ENCODE results near the gene CCDC195. TPM values are rescaled to one million over a fixed set of nuclear protein-coding genes. Genes with fewer than 3 reads are reported as not detected.

CCDC195 gene
- total RNA-seq, 2 experiments from 2014 or later, result not detected

GRCh38 chr2:224658780-224659405, 57.3 kb downstream of the CCDC195 start:
- Mint-ChIP-seq H3K27ac (no peak overlapping the region), H3K36me3 (ENCODE audit: low read depth) (peaks cover 3% of the 10 kb centered on the region), H3K4me3 (no peak overlapping the region), H3K4me1 (ENCODE audit: low read depth) (no peaks in the 10 kb centered on the region), H3K27me3 (ENCODE audit: low read depth) (no peaks in the 10 kb centered on the region), H3K9me3 (ENCODE audit: insufficient read depth) (peaks cover 4% of the 10 kb centered on the region)
- CTCF ChIA-PET, result no interaction called here
- no peak for DNase-seq
- no peak for ATAC-seq
- POLR2A ChIA-PET, result no interaction called here

- POLR2A ChIA-PET, result no interaction called here
- Mint-ChIP-seq H3K9me3 (ENCODE audit: insufficient read depth) (no peaks in the 10 kb centered on the region), H3K4me1 (ENCODE audit: low read depth) (no peaks in the 10 kb centered on the region), H3K4me3 (no peak overlapping the region), H3K36me3 (ENCODE audit: low read depth) (no peaks in the 10 kb centered on the region), H3K27me3 (ENCODE audit: low read depth) (peaks cover 2% of the 10 kb centered on the region), H3K27ac (no peak overlapping the region)
- CTCF ChIA-PET, result no interaction called here
- DNase-seq (no peak), ATAC-seq (no peak)
These were observed 58.8 kb downstream of the CCDC195 start for GRCh38 chr2:224657349-224657748.

- CTCF ChIA-PET, result no interaction called here
- no peaks in the 10 kb centered on the region for H3K4me1 Mint-ChIP-seq (ENCODE audit: low read depth)
- H3K27me3 Mint-ChIP-seq (ENCODE audit: low read depth), result peaks cover 3% of the 10 kb centered on the region
- no peak overlapping the region for H3K4me3 Mint-ChIP-seq
- no peaks in the 10 kb centered on the region for H3K9me3 Mint-ChIP-seq (ENCODE audit: insufficient read depth)
- DNase-seq (no peak), ATAC-seq (no peak)
- no peak overlapping the region for H3K27ac Mint-ChIP-seq
- H3K36me3 Mint-ChIP-seq (ENCODE audit: low read depth), result no peaks in the 10 kb centered on the region
- POLR2A ChIA-PET, result no interaction called here
These were observed 61.1 kb downstream of the CCDC195 start for GRCh38 chr2:224655006-224655537.

Other genes starting within 250 kb of the CCDC195 start
- gene CUL3, start 131.0 kb downstream of the CCDC195 start, total RNA-seq, result 10 to 100 TPM; 77.9 to 82.0 TPM

Measured in activated CD8-positive, alpha-beta T cell treated with anti-CD3 and anti-CD28 coated beads, Interleukin-2, amount 10 ng/mL, durations not matched to agents 7 days and 5 days (primary cell).